Fibroblast of villous mesenchyme (primary cell): ENCODE data around the gene NFATC1. TPM values are rescaled to one million over a fixed set of nuclear protein-coding genes. Genes with fewer than 3 reads are reported as not detected.
A peak's percentile ranks its signal among the peaks of the same experiment; 100 is the strongest.

Source experiments
- DNase-seq: peaks from one replicate; pipeline ENCODE4 v3.0.0-alpha.2; 2010; ENCODE audit warnings: low read depth
- H3K4me3 ChIP-seq: 2 replicates; pipeline ENCODE4 v1.5.1; 2011; ENCODE audit warnings: low read depth, mild to moderate bottlenecking, low read length
- total RNA-seq: library from RNA; depleted of rRNA; stranded (reverse); fragments of >200 nt; gene quantifications from 2 replicates; pipeline ENCODE4 v1.2.3, GENCODE V29; 2012
- TF ChIP-seq, protein P1 (sequence below): IDR thresholded peaks from 2 replicates; pipeline ENCODE4 v1.5.1; 2012; ENCODE audit warnings: low read depth, mild to moderate bottlenecking, low read length; ENCODE audit not compliant: insufficient read depth

Gene NFATC1
- total RNA-seq, 1 donor, result 0.43 TPM

DNA sequence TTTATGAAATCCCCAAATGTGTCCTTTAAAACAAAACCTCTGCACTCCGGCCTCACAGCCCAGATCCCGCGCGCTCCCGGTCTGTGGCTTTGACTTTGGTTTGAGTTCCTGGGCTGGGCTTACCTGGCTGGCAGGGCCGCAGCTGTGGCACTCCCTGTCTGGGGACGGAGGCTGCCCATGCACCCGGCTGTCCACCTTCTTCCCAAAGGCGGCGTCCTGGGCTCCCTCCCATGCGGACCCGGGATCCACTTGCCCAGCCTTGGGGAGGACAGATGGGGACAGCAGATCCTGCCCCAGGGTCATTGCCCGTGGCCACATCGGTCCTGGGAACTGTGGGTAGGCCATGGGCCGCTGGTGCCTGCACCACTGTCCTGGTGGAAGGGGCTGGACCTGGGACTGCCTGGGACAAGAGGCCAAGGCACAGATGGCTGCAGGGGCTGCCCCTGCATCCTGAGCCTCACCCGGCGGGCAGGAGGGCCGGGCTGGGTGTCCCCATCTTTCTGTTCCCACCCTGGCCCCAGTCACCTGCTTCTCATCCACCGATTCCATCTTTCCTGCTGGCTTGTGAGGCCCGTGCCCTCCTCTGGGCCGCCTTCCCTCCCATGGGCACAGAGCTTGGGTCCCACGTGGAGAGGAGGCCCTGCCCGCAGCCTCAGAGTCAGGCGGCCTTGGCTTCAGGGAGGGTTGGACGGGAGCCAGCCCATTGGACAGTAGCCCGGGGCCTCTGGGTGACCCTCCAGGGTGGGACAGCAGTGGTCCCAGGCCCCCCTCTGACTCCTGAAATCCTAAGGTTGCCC is 27.7 kb downstream of the NFATC1 start:
- H3K4me3 ChIP-seq, result no peak overlapping the region
- TF ChIP-seq, protein P1, sequence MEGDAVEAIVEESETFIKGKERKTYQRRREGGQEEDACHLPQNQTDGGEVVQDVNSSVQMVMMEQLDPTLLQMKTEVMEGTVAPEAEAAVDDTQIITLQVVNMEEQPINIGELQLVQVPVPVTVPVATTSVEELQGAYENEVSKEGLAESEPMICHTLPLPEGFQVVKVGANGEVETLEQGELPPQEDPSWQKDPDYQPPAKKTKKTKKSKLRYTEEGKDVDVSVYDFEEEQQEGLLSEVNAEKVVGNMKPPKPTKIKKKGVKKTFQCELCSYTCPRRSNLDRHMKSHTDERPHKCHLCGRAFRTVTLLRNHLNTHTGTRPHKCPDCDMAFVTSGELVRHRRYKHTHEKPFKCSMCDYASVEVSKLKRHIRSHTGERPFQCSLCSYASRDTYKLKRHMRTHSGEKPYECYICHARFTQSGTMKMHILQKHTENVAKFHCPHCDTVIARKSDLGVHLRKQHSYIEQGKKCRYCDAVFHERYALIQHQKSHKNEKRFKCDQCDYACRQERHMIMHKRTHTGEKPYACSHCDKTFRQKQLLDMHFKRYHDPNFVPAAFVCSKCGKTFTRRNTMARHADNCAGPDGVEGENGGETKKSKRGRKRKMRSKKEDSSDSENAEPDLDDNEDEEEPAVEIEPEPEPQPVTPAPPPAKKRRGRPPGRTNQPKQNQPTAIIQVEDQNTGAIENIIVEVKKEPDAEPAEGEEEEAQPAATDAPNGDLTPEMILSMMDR, result no peak
- no peak for DNase-seq

DNA sequence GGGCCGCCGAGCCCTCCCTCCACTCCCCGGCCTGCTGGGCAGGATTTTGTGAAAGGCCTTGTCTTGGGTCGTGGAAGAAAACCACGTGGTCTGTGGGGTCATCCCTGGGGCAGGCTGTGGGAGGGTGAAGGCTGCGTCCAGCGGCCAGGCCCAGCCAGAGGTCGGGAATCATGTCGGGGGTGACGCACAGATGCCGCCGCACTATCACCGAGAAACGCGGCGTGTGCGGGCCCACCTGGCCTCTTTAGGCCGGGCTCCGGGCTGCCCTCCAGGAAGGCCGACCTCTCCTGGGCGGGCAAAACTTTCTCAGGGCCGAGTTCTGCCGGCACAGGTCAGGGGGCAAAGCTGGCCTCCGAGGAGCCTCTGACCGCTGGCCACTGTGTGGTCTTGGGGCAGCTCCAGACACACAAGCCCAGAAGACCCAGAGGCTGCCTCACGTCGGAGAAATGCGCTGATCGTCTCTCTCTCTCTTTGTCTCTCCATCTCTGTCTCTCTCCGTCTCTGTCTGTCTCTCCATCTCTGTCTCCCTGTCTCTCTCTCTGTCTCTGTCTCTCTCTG is 28.4 kb downstream of the NFATC1 start:
- TF ChIP-seq, protein P1, result no peak
- DNase-seq, result peak; percentile 53
- H3K4me3 ChIP-seq, result no peak overlapping the region

DNA sequence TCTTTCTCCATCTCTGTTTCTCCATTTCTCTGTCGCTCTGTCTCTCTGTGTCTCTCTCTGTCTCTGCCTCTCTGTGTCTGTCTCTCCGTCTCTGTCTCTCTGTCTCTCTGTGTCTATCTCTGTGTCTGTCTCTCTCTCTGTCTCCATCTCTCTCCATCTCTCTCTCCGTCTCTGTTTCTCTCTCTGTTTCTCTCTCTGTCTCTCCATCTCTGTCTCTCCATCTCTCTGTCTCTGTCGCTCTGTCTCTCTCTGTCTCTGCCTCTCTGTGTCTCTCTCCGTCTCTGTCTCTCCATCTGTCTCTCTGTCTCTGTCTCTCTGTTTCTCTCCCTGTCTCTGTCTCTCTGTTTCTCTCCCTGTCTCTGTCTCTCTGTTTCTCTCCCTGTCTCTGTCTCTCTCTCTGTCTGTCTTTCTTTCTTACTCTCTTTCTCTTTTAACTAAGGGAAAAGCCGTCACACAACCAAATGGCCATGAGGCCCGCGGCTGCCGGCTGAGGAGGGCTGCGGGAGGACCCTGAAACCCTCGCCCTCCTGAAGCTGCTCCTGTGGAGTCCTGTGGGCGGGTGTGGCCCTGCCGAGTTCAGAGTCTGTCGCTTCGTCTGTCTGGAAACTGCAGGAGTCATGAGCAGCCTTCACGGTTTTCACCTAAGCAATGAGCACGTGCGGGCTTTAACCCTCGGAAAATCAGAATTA is 29.3 kb downstream of the NFATC1 start:
- H3K4me3 ChIP-seq, result no peak overlapping the region
- TF ChIP-seq, protein P1, result no peak
- DNase-seq, result no peak

GRCh38 chr18:79425569-79425886 is 29.8 kb downstream of the NFATC1 start:
- TF ChIP-seq, protein P1, result no peak
- no peak for DNase-seq
- no peak overlapping the region for H3K4me3 ChIP-seq

DNA sequence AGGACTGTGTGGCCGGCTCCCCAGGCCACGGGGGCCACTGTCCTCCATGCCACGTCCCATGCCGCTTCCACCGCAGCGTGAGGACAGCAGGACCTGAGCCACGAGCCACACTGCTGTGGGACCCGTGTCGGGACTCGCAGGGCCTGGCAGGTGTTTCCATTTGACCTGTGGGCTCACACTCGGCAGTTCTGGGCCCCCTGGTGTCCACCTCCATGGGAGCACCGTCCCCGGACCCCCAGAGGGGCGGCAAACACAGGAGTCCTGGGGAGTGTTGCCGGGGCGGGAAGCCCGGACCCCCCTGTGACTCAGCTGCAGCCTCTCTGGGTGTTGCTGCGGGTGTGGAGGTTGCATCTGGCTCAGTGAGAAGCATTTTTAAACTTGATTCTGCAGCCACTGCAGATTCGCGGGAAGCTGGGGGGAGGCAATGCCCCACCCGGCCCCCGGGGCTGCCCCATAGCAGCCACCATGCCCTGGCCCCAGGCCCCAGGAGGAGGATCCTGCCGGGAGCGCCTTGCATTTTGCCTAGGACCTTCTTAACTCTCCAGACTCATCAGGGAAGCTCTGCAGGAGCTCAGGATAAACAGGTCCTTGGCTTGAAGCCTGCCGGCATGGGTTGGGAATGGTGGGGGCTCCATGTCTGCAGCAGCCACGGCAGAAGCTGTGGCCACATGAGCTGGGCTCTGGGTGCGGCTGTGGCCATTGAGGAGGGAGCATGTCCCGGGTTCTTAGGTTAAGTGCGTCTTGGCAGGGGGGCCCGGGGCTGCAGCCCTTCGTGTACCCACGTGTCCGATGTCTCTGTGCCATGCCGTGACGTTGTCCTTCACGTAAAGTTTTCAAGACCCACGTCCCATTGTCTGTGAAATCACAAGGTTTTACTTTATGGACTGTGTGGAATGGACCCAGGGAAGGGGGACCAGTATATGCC is 30.9 kb downstream of the NFATC1 start:
- no peak overlapping the region for H3K4me3 ChIP-seq
- no peak for DNase-seq
- TF ChIP-seq, protein P1, result no peak

DNA sequence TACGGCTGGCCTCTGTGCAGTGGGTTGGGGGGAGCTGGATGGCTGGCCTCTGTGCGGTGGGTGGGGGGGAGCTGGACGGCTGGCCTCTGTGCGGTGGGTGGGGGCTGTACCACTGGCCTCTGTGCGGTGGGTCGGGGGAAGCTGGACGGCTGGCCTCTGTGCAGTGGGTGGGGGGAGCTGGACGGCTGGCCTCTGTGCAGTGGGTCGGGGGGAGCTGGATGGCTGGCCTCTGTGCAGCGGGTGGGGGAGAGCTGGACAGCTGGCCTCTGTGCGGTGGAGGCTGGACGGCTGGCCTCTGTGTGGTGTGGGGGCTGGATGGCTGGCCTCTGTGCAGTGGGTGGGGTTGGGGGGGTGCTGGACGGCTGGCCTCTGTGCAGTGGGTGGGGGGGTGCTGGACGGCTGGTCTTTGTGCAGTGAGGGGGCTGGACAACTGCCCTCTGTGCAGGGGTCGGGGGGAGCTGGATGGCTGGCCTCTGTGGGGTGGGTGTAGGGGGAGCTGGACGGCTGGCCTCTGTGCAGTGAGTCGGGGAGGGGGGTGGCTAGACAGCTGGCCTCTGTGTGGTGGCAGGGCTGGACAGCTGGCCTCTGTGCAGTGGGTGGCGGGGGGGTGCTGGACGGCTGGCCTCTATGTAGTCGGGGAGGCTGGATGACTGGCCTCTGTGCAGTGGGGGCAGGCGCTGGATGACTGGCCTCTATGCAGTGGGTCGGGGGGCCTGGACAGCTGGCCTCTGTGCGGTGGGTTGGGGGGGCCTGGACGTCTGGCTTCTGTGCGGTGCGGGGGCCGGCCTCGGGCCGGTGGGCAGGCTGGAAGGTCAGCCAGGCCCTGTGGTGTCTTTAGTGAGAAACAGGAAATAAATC is 31.9 kb downstream of the NFATC1 start:
- no peak overlapping the region for H3K4me3 ChIP-seq
- TF ChIP-seq, protein P1, result no peak
- no peak for DNase-seq
